T-helper 2 cell treated with Interferon-gamma antibody and Interleukin-4, amounts not matched to agents 100 ng/mL and 5 ng/mL, for 36 hours (primary cell): ENCODE data around the gene ARL15. TPM values are rescaled to one million over a fixed set of nuclear protein-coding genes. Genes with fewer than 3 reads are reported as not detected.
"Not testable (repeated sequence)": the region's sequence is repeated elsewhere in the genome, so short reads cannot be mapped to it uniquely, and the experiment has no call there.

Source experiments
- intact Hi-C: fragments of 100-400 bp; cut with micrococcal nuclease; formaldehyde crosslinking; loops from one replicate; pipeline ENCODE4 v1.15.1; 2023
- total RNA-seq: library from RNA; stranded (reverse); gene quantifications from 2 replicates; pipeline ENCODE4 v1.2.3, GENCODE V29; 2022

ARL15 gene
- total RNA-seq, 1 donor from 2014 or later: 11.7 TPM

GRCh38 chr5:53997736-53998627, 312.4 kb downstream of the ARL15 start:
- intact Hi-C loops: loop anchor here (10.0 kb wide), 1 partner anchor 523 kb away; no protein-coding TSS in a partner anchor

GRCh38 chr5:53996008-53996407, 314.4 kb downstream of the ARL15 start:
- intact Hi-C loops: loop anchor here (10.0 kb wide), 1 partner anchor 521 kb away; no protein-coding TSS in a partner anchor

- intact Hi-C loops: loop anchor here (10.0 kb wide), 1 partner anchor 519 kb away; no protein-coding TSS in a partner anchor
Measured at GRCh38 chr5:53994148-53994547, 316.2 kb downstream of the ARL15 start.

DNA sequence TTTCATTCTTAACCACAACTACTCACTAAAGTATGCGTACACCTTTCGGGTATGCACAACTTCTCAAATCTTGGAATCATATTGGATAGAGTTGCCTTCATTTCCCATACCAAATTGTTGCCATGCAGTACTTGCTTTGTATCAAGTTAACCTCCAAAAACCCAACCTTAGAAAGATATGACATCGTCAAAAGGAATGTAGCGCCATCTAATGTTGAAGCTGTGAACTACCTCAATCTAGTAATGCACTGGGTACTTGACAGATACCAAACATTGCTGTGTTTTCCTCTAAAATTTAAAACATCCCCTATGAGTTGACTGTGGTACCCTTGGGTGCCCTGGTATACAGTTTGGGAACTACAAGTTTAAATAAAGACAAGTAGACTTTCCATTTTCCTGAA, 318.4 kb downstream of the ARL15 start:
- intact Hi-C loops: loop anchor here (10.0 kb wide), 1 partner anchor 517 kb away; no protein-coding TSS in a partner anchor

- intact Hi-C loops: no loop called here
Measured at GRCh38 chr5:53987101-53987500, 323.3 kb downstream of the ARL15 start.

- intact Hi-C loops: no loop called here
Measured at GRCh38 chr5:53985796-53986195, 324.6 kb downstream of the ARL15 start.

- intact Hi-C loops: no loop called here
Measured at GRCh38 chr5:53984971-53985370, 325.4 kb downstream of the ARL15 start.

DNA sequence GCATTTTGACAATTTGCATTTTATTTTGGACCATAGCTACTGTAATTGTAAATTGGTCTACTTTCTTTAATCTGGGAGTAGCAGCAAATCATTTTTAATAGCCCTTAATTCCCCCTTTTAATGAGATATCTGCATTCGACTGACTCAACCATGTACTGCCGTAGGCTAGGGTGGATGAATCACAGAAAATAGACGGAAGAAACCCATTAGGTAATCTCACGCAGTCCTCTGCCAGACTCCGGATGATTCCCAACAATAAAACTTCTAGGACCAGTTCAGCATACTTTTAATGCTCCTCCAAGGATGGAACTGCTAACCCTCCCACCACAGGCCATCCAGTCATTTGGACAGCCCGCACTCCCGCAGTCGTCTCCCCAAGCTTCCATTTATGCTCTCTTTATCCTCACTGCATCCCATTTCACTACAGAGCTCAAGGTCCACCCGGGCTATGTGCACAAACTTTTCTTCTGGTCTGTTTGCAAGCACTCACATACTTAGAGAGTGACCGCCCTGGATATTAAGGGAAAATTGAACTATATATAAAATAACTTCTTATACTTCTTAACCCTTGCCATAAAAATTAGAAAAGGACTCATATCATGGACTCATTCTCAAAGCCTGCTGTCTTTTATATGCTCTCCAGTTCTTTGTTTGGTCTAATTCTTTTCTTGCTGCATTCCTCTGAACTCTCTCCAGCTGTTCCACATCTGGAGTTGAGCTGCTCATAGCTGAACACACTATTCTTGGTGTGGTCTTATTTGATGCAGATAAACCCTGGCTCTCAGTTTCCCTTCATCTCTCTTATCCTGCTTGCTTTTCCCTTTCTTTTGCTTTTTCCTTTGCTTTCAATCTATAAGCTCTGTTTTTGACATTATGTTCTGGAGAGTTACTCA, 326.6 kb downstream of the ARL15 start:
- intact Hi-C loops: no loop called here

GRCh38 chr5:53982319-53982718, 328.1 kb downstream of the ARL15 start:
- intact Hi-C loops: not testable (repeated sequence)

GRCh38 chr5:53980061-53980460, 330.3 kb downstream of the ARL15 start:
- intact Hi-C loops: no loop called here

DNA sequence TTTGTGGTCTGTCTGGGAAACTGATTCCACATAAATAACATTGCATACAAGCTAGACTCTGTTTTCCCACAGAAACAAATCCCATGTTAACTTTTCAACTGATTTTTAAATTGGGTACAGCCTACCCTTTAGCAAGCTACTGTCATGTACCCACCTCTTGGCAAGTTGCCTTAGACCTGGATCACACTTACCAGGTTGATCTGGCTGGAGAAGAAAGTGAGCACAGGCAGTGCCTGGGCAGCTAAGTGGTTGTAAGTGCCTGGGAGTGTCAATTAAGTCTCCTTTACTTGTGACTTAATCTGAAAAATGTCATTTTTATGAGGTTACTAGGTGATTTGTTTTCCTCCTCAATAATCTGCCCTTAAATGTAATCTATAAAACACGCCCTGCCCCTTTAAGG, 336.4 kb downstream of the ARL15 start:
- intact Hi-C loops: no loop called here

DNA sequence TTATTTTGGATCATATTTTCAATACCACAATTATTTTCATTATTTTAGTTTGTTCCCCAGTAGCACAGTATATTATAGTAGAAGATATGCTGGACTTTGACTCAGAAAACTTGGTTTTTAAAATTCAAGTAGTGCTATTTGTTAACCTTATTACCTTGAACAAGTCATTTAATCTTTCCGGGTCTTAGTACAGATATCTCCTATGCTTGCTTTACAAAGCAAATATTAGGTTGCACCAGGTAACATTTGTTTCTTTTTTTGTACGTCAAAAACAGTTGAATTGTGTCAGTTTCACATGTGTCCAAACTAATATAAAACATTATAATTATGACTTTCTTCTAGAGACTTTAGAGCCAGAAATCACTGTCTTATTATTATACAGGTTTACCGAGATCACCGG, 338.1 kb downstream of the ARL15 start:
- intact Hi-C loops: no loop called here

DNA sequence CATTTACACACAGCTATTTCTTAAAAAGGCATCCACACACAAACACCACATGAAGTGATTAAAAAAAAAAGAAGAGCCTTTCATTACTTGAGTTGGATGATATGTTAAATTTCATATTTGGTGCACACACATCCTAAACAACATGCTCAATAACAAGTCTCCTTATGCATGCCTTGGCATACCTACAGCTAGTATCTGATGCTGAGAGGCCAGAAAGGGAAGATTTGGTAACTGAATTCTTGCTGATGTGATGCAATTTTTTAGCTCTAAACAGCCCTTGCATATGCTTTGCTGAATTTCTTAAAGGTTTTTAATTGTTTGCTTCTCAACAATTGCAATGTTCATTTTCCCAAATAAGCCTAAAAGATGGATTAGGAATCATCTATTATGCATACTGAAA, 338.8 kb downstream of the ARL15 start:
- intact Hi-C loops: no loop called here

- intact Hi-C loops: no loop called here
Measured at GRCh38 chr5:53971131-53971530, 339.2 kb downstream of the ARL15 start.

DNA sequence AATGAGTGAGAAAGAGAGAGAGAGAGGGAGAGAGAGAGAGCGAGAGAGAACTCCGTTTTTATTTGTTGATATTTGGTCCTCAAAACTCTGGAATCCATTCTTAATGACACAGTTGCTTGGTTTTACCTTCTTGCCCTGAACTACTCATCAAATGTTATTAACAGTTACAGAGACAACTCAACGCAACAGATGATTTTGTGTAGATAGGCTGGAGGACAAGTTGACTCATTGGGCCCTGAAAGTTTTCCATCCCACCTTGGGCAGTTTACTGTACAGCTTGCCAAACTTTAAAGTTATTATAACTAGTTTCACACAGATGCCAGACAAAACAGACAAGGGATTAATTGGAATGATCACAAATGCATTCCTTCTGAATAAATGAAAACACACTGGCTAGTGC, 339.9 kb downstream of the ARL15 start:
- intact Hi-C loops: no loop called here

GRCh38 chr5:53969176-53969730, 341.1 kb downstream of the ARL15 start:
- intact Hi-C loops: no loop called here

DNA sequence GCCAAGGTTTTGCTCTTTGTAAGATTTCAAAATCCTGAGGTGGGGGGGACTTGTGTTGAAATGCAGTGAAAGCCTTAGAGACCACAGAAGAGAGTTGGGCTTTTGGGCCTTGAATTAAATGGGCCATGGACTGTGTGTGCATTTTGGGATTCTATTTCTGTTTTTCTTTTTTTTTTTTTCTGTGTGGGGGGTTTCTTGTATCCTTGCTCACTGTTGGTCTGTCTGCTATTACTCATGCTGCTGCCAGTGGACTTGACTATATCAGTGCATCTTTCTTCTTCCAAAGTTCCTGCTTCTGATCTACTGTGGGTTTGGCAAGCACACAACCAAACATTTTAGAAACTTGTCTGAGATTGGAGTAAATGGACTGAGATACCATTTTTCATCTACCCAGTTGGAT, 344.9 kb downstream of the ARL15 start:
- intact Hi-C loops: no loop called here

- intact Hi-C loops: no loop called here
Measured at GRCh38 chr5:53963958-53964357, 346.4 kb downstream of the ARL15 start.

DNA sequence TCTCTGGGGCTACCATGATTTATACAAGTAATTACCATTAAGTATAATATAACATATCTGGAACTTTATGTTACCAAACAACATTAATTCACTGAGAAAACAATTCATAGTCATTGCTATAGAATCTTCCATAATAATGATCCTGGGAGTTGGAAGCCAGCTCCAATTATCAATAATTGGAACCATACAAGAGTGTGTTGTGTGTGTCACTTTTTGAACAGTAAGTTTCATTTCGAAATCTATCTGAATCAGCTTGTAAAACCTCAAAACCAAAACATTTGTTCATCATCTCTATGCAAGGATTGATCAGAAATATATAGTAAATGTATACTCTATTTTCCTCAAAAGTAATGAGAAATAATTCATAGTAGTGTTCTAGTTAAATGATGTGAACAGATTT, 348.1 kb downstream of the ARL15 start:
- intact Hi-C loops: no loop called here

- intact Hi-C loops: no loop called here
Measured at GRCh38 chr5:53956632-53957031, 353.7 kb downstream of the ARL15 start.

- intact Hi-C loops: no loop called here
Measured at GRCh38 chr5:53956196-53956595, 354.2 kb downstream of the ARL15 start.

GRCh38 chr5:53950621-53951020, 359.8 kb downstream of the ARL15 start:
- intact Hi-C loops: no loop called here
